Measurements from ENCODE around the gene ADORA2A.
"Not testable (repeated sequence)": the region's sequence is repeated elsewhere in the genome, so short reads cannot be mapped to it uniquely, and the experiment has no call there.

ADORA2A gene

DNA sequence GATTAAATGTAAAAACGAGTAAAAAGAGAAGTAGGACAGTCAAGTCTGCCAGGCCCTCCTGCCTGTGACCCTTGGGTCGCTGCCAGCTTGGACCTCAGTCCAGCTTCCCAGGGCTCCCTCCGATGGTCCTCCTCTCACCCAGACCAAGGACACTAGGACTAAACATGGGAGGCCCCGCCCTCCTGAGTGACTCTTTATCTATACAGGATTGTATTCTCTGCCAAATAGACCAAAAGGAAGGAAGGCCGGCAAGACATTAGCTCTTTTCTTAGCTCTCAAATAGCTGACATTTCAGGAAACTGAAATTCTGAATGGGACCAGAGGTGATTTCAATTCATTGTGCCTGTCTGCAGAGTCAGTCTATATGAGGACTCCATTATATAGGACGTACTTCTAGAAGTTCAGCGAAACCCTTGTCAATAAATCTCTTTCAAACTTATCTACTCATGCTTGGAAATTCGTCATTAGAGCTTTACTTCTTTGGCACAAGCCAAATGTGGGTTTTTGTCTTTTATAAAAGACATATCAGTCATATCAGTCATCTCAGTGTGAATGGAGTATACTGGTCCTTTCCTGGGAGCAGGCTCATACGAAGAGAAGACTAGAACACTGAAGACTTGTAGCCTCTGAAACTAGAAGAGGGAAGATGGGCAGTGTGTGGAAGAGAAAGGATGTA, 28.5 kb downstream of the ADORA2A start:
- peak; percentile 21 for DNase-seq

DNA sequence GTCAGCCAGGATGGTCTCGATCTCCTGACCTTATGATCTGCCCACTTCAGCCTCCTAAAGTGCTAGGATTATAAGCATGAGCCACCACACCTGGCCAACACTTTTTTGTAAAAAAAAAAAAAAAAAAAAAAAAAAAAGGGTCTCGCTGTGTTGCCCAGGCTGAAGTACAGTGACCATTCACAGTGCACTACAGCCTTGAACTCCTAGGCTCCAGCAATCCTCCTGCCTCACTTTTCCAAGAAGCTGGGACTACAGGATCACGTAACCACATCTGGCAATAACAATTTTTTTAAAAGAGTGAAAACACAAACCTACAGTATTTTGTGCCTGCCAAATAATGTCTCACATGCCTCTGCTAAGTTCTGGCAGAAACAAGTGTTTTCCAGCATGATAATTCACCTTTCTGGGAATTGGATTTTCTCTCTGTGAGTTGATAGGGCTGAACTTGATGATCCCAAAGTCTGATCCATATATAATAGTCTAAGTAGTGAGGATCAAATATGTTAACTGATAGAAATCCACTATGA, 30.6 kb downstream of the ADORA2A start:
- DNase-seq, result no peak

DNA sequence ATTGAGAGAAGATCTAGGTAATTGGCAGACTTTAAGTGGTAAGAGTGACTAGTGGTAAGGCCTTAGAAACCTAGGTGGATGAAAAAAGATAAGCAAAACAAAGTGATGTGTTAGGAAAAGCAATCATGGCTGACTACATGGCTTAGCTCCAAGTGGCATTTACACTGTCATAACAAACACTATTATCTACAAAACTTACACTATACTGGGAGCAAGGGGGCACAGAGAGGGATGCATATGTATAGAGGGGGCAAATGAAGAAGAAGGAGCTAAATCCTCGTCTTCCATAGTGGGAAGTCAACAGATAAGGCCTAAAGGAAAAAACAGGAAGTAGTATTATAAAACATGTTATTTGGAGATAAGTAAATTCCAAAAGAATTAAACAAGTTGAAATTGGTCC, 32.5 kb downstream of the ADORA2A start:
- DNase-seq, result no peak

DNA sequence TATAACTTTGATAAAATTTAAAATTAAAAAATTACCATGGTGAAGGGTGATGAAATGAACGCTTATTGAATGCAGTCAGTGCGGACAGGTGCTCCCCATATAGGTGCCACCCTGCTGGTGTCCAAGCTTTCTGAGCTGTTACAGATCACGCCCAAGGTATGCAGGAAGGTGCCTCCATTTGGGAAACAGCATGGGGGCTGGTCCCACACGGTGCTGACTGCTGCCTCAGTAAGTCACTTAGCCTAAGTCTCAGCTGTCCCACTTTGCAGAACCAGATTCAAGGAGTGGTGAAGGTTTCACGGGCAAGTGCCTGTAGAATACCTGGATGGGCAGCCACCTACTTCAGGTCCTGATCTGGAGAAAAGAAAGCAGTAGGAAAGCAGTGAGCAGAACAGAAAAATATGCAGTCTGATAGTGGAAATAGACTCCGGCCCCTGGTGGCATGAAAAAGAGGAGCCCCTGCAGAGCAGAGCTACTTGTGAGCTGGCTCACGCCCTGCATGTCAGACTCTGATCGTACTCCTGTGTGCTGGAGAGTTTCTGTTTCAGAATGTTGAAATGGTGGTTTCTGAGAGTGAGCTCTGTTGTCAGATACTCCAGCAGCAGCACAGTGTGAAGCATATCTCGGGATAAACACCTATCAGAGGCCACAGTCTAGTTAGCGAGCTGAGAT, 33.2 kb downstream of the ADORA2A start:
- peak; percentile 28 for DNase-seq

DNA sequence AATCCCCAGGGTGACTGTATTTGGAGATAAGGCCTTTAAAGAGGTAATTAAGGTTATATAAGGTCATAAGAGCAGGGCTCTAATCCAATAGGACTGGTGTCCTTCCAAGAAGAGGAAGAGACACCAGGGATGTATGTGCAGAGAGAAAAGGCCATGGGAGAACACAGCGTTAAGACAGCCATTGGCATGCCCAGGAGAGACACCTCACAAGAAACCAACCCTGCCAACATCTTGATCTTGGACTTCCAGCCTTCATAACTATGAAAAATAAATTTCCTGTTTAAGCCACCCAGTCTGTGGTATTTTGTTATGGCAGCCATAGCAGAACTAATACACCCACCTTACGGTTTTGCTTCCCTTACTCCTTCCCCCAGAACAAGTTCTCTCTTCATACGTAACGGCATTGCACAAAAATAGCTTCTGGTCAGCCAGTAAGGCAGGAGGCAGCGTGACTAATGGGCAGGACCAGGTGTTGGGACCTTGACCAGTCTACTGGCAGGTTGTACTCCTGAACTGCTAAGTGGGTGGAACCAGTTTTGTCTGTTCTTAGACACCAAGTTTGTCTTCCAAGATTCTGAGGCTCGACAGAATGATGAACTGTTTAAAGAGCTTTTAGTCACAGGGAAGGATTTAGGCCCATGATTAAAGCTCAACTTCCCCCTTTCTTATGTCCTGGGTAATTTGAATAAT, 35.8 kb downstream of the ADORA2A start:
- DNase-seq, result no peak

DNA sequence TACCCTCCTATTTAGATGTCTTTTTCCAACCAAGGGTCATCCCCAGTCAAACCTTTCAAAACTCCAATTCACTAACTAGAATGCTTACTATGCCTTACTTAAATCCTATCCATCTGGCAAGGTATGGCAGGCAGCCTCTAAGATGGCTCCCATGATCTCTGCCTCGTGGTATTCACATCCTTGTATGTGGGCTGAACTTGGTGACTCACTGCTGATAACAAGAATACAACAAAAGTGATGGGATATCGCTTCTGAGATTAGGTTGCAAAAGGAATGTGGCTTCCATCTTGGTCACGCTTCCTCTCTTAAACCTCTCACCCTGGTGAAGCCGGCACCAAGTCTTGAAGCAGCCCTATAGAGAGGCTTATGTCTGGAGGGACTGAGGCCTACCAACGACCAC, 38.2 kb downstream of the ADORA2A start:
- no peak for DNase-seq

DNA sequence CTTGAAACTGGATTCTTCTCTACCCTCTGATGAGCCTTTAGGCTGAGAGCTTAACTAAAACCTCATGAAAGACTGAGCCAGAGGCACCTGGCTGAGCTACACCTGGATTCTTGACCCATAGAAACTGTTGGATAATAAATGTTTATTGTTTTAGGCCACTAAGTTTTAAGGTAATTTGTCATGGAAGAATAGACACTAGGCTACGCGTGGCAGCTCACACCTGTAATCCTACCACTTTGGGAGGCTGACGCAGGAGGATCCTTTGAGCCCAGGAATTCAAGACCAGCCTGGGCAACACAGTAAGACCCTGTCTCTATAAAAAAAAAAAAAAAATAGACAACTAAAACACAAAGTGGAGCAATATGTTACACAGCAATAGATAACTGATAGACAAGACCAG, 38.6 kb downstream of the ADORA2A start:
- no peak for DNase-seq

DNA sequence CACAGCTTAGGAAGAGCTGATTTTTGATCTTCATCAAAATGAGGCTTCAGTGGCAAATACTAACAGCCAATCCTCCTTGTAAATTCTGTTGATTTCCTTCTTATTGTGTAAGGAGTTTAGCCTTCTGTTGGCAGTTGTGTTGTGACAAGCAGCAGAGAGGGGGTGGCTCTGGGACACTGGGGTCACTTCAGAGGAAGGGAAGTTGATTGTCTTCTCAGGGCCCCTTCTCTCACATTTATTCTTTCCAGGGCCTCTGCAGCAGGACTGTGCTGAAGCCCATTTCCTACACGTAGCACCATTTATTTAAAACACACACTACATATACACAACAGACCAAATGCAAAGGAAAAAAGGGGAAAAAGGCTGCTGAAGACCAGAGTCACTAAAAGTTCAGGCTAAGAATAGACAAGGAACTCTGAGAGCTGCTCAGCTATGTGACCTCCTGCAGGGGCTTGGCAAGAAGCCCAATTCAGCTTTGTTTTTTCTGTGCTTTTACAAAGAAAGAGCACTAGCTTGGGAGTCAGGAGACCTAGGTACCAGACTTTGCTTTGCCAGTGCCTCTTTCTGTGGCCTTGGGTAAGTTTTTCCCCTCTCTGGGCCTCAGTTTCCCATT, 39.4 kb downstream of the ADORA2A start:
- DNase-seq, result no peak

DNA sequence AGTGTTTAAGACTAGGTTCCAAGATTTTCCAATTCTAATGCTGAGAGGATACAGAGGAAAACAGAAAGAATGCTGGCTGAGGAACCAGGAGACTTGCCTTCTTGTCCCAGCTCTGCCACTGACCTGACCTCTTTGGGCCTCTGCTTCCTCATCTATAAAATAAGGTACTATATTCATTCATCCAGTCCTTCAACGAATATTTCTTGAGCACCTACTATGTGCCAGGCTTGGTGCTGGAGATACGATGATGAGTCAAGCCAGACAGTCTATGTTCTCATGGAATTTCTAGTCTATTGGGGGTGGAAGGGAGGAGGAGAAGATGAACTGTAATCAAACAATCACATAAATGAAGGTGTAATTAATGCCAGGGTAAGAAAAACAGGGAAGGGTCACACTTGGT, 39.9 kb downstream of the ADORA2A start:
- DNase-seq, result no peak

DNA sequence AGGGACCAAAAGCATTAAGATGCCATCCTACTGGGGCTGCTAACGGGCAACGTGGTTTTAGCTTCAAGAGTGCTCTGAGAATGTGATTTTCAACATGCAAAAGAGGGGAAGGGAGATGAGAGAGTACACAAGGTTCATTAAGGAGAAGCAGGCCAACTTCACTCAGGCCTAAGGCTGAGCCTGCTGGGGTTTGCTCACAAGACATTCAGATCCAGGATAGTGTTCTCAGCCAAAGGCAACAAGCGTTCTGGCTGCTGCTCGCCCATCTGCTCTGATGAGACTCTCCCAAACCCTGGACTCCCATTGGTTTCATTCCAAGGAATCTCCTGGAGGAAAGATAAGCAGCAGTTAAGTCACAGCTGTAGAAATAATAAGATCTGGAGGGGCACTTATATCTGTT, 44.2 kb downstream of the ADORA2A start:
- DNase-seq, result no peak

DNA sequence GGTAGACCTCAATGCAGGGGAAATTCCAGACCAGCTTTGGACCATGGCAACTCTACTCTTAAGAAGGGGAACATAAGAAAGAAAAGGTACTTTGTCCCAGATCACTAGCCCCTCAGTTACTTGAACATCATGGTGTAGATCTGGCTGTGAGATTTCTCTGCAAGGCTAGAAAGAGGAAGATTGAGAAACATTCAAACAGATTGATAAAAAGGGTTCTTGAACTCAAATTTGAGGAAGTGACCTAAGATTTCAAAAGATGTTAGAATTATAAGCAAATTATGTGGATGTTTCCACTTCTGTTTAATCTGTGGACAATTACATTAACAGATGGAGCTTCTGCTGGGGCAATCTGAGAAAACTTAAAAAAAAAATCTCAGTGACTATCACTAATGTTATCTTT, 45.9 kb downstream of the ADORA2A start:
- no peak for DNase-seq

DNA sequence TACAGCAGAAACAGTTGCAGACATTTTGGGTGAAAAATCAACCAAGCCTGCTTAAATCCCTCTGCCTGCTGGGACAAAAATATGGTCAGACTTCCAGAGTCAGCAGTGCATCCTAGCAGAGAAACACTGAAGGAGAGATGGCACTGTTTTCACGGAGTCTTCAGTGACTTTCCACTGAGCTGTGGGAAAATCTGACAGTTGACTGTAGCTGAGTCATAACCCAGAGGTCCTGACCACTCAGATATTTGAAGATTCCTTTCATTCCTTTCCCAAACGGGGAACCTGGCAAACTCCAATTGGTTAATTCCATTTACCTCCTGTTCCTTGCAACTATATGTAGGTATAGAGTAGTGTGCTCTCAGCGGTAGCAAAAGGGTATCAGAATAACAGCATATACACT, 46.8 kb downstream of the ADORA2A start:
- DNase-seq, result no peak

DNA sequence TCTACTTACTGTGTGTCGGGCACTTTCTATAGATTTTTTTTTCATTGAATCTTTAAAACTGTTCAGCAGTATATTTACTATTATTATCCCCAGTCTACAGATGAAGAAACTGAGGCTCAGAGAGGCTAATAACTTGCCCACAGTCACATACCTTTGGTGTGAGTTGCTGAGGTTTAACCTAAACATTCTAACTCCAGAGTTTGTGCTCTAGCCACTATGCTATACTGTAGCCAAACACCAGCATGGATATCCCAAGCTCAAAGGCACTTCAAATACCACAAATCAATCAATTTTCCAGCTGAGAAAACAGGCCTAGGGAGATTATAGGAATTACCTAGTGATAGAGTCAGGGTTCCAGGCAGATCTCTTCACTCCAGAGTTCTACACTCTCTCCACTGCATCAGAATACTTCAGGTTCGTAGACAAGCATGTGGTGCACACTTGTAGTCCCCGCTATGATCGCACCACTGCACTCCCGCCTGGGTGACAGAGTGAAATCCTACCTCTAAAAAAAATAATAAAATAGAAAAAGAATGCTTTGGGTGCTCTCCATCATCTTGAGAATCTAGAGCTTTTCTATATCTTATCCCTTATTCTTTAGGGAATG, 47.4 kb downstream of the ADORA2A start:
- no peak for DNase-seq

DNA sequence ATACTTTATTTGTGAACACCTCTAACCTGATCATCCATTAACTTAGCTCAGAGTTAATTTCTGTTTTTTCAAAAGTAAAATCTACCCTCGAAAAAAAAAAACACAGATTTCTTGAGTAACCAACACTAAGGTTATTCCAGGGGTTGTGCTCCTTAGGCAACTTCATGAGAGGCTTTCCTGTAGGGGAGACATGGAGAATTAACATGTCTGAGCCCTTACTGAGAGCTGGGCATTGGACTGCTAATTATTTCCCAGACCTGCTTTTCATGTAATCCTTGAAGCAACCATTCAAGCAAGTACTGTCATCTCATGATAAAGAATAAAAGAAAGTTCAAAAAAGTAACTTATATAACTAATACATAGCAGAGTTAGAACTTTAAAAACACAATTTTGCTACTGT, 54.2 kb downstream of the ADORA2A start:
- DNase-seq, result no peak

DNA sequence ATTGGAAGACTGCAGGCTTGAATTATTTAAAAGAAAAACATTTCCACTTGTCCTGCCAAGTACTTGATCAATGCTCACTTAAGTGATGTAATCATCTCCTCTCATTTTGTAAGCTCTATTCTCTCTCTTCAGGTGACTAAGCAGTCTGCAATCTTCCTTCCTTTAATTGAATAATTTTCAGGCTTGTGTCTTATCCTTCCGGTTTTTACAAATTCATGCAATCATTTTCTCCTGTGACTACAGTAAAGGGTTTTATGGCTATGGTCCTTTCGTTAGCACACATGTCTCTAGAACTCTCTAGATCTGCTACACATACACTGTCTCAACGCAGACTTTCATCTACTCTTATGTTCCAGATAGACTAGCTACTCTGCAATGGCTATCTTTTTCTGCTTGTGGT, 55.2 kb downstream of the ADORA2A start:
- no peak for DNase-seq

DNA sequence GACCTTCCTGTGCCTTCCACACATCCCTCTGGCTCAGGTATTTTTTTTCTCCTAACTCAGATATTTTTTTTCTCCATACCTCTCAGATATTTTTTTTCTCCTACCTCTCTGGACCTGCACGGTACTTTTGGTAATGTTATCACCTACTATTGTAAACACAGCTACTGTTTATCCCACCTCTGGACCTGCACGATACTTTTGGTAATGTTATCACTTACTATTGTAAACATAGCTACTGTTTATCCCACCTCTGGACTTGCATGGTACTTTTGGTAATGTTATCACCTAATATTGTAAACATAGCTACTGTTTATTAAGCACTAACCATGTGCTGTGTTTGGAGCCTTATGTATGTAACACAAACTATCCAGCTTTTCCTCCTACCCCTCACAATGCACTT, 55.6 kb downstream of the ADORA2A start:
- DNase-seq, result no peak

DNA sequence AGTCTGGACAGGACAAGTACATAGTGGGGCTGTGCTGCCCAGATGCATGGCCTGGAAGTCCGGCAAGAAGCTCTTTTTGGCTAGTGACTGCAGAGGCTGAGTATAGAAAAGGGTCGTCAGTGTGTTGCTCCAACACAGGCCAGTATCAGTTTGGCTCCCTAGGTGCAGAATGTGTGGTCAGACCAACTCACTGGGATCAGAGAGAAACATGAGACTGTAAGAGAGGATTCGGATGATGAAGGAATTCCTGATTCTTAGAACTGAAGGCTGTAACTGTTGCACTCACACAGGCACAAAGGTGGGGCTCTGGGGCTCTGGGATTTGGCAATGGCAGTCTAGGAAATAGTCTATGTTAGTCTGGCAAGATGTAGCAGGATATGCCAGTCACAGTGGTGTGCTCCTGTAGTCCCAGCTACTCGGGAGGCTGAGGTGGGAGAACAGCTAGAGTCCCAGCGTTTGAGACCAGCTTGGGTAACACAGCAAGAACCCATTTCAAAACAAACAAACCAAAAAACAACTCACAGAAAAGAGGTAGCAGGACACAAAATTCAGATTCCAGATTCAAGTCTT, 56.7 kb downstream of the ADORA2A start:
- no peak for DNase-seq

DNA sequence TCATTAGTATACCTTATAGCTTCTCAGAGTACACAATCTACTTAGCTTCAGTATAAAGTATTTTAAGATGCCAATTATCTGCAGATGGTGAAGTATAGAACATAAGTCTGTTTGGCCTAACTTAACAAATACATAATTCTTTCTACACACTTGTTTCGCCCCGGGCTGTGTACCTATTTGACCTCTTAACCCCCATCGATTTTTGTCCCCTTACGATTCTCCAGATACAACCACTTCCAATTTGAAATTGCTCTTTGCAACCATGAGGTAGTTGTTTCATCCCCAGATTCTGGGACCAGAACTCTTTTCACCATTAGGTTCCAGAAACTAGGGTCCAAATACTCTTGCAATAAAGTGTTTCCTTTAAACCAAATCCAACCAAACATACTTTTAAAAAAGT, 57.8 kb downstream of the ADORA2A start:
- DNase-seq, result no peak

DNA sequence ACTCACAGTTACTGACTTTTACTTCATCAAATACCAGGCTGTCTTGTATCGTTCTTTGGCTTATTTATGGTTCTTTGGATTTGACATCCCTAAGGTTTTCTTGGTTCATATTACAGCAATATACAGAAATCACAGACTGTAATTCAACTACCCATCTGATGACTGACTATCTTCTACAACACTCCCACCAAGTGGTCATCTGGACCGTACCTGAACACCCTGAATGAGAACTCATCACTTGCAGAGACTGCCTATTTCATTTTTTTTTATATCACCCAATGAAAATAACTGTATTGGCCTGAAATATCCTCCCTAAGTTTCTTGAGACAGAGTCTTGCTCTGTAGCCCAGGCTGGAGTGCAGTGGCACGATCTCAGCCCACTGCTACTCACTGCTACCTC, 58.2 kb downstream of the ADORA2A start:
- DNase-seq, result no peak

DNA sequence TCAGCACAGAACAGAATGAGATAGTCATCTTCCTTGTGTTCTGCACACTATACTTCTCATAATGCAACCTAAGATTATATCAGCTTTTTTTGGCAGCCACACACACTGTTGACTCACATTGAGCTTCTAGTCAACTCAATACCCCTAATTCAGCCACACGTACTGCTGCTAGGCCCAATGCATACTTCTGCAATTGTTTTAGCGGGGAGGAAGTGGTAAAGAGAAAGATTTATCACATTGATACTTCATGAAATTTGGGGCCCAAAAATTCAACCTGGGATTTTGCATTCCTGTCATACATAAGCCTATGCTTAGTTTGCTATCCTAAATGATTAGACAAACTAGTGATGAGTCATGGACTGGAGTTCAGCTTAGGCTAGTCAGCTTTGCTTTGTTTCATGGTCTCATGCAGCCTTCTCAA, 59.1 kb downstream of the ADORA2A start:
- DNase-seq, result no peak

DNA sequence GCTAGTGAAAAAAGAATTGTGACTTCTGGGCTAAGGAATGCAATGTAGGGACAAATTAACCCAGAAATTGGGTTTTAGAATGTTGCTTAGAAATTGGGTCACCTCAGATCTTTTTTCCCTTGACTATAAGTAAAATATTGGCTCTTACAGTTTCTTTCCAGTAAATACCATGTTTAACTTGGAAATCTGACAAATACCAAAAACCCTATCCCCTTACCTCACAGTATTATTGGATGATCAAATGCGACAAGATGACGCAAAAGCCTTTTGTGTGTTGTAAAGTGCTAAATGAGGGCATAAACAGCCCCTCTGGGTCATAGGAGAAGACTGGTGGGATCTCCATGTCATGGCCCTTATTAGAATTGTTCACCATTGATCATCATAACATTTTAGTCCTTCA, 61.6 kb downstream of the ADORA2A start:
- no peak for DNase-seq

DNA sequence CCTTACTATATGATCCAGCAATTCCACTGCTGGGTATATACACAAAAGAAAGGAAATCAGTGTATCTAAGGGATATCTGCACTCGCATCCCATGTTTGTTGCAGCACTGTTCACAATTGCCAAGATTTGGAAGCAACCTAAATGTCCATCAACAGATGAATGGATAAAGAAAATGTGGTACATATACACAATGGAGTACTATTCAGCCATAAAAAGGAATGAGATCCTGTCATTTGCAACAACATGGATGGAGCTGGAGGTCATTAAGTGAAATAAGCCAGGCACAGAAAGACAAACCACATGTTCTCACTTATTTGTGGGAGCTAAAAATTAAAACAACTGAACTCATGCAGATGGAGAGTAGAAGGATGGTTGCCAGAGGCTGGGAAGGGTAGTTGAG, 62.0 kb downstream of the ADORA2A start:
- not testable (repeated sequence) for DNase-seq

Data from activated effector memory CD4-positive, alpha-beta T cell treated with anti-CD3 and anti-CD28 coated beads, Interleukin-2, amount 50 U/mL, for 16 hours (primary cell).